ENCODE measurements around the gene MYRFL. TPM values are rescaled to one million over a fixed set of nuclear protein-coding genes. Genes with fewer than 3 reads are reported as not detected.

The MYRFL gene
- total RNA-seq, 1 experiment from 2014 or later: 1.3 TPM

- POLR2A ChIA-PET: interaction anchor here (0.5 kb wide), 1 partner anchor 110 kb away, joined by 4 read pairs; no protein-coding TSS in a partner anchor
- TF ChIP-seq E2F1 (CRISPR knock-in tag; IDR thresholded peaks at IDR 0.05): no peak
- no peak for TF ChIP-seq CDX4 (CRISPR knock-in tag; IDR thresholded peaks at IDR 0.05; ENCODE audit: borderline replicate concordance)
- no peak for TF ChIP-seq ZNF671 (CRISPR knock-in tag; IDR thresholded peaks at IDR 0.05)
- TF ChIP-seq NFE2L1 (CRISPR knock-in tag; IDR thresholded peaks at IDR 0.05): no peak
- TF ChIP-seq TCF7 (CRISPR knock-in tag; IDR thresholded peaks at IDR 0.05; ENCODE audit: low read depth): no peak
- TF ChIP-seq MLX (CRISPR knock-in tag; IDR thresholded peaks at IDR 0.05): no peak
- TF ChIP-seq ZMAT4 (CRISPR knock-in tag; IDR thresholded peaks at IDR 0.05): no peak
- no peak for TF ChIP-seq FOXK1 (CRISPR knock-in tag; IDR thresholded peaks at IDR 0.05)
- TF ChIP-seq FOXP1 (CRISPR knock-in tag; IDR thresholded peaks at IDR 0.05; ENCODE audit: borderline replicate concordance): no peak
- TF ChIP-seq NFYB (CRISPR knock-in tag; conservative IDR thresholded peaks at IDR 0.05; ENCODE audit: low read depth): no peak
- no peak for TF ChIP-seq ZNF281 (CRISPR knock-in tag; IDR thresholded peaks at IDR 0.05)
- no peak for TF ChIP-seq CREM (CRISPR knock-in tag; IDR thresholded peaks at IDR 0.05)
- no peak for TF ChIP-seq HMGXB4 (CRISPR knock-in tag; IDR thresholded peaks at IDR 0.05)
- TF ChIP-seq PREB (CRISPR knock-in tag; IDR thresholded peaks at IDR 0.05; ENCODE audit: borderline replicate concordance): no peak
- TF ChIP-seq MAX (CRISPR knock-in tag; IDR thresholded peaks at IDR 0.05): no peak
- no peak for TF ChIP-seq TEAD4 (CRISPR knock-in tag; IDR thresholded peaks at IDR 0.05)
- TF ChIP-seq SP1 (CRISPR knock-in tag; conservative IDR thresholded peaks at IDR 0.05): no peak
- no peak for TF ChIP-seq ETV6 (CRISPR knock-in tag; IDR thresholded peaks at IDR 0.05)
- TF ChIP-seq ZNF425 (CRISPR knock-in tag; conservative IDR thresholded peaks at IDR 0.05): no peak
- no peak for TF ChIP-seq E2F5 (CRISPR knock-in tag; IDR thresholded peaks at IDR 0.05)
- Mint-ChIP-seq H3K9me3 (peaks cover 4% of the 10 kb centered on the region), H3K27me3 (ENCODE audit: low read depth) (no peaks in the 10 kb centered on the region), H3K27ac (no peak overlapping the region), H3K4me1 (peaks cover 6% of the 10 kb centered on the region), H3K36me3 (no peaks in the 10 kb centered on the region), H3K4me3 (no peak overlapping the region)
- DNase-seq (ENCODE audit: low spot score) (no peak), ATAC-seq (no peak)
- CTCF ChIA-PET: interaction anchor here (1.5 to 2.2 kb wide), 2 partner anchors 8 to 15 kb away, joined by 8 to 9 read pairs; no protein-coding TSS in a partner anchor
These were observed 60.6 kb downstream of the MYRFL start for GRCh38 chr12:69885658-69886057.

All from WTC11 (cell line).